ENCODE measurements around the gene MACROD2. TPM values are rescaled to one million over a fixed set of nuclear protein-coding genes. Genes with fewer than 3 reads are reported as not detected.

MACROD2 gene
- total and polyA plus RNA-seq, 2 experiments from 2014 or later = 2.8 to 4.3 TPM

DNA sequence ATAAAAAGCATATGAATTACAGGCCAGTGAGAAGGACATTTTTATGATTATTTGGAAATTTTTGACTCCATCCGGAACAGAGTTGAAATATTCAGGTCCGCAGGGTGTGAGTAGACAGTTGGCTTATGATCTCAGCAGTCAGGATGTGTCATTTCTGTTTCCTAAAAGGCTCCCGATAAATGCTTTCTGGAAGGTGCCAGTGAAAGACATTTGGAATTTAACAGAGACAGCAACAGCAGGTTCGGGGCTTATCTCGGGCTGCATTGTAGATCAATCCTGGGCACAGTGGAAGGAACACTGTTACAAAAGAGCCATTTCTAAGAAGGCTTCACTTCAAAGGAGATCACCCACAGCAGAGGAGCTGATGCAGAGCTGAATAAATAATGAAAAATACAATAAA, 1643.5 kb downstream of the MACROD2 start:
- Histone ChIP-seq H3K79me2 (replicated peaks; ENCODE audit: insufficient read depth) (no peaks in the 10 kb centered on the region), H2AFZ (no peak overlapping the region), H3K4me1 (ENCODE audit: insufficient read depth) (peaks cover 22% of the 10 kb centered on the region), H3K4me3 (no peak overlapping the region), H4K20me1 (replicated peaks; ENCODE audit: insufficient read depth) (no peaks in the 10 kb centered on the region), H3K4me2 (no peak overlapping the region), H3K27me3 (ENCODE audit: insufficient read depth) (no peaks in the 10 kb centered on the region), H3K9me2 (ENCODE audit: insufficient read depth) (peaks cover 18% of the 10 kb centered on the region; the same call in 1 of the 2 replicates), H3K36me3 (ENCODE audit: insufficient read depth) (no peaks in the 10 kb centered on the region), H3K27ac (ENCODE audit: low read depth) (no peak overlapping the region), H3F3A (replicated peaks; ENCODE audit: low read depth) (no peaks in the 10 kb centered on the region)
- peaks cover 3% of the 10 kb centered on the region; the same call in 1 of the 3 replicates for H3K9me3 Mint-ChIP-seq
- H3K27me3 Mint-ChIP-seq (ENCODE audit: insufficient read depth, low read depth, poor library complexity) = peaks cover 7% of the 10 kb centered on the region
- H3K36me3 Mint-ChIP-seq (ENCODE audit: low read depth) = peaks cover 10% of the 10 kb centered on the region; the same call in 1 of the 3 replicates
- TF ChIP-seq, protein P1, sequence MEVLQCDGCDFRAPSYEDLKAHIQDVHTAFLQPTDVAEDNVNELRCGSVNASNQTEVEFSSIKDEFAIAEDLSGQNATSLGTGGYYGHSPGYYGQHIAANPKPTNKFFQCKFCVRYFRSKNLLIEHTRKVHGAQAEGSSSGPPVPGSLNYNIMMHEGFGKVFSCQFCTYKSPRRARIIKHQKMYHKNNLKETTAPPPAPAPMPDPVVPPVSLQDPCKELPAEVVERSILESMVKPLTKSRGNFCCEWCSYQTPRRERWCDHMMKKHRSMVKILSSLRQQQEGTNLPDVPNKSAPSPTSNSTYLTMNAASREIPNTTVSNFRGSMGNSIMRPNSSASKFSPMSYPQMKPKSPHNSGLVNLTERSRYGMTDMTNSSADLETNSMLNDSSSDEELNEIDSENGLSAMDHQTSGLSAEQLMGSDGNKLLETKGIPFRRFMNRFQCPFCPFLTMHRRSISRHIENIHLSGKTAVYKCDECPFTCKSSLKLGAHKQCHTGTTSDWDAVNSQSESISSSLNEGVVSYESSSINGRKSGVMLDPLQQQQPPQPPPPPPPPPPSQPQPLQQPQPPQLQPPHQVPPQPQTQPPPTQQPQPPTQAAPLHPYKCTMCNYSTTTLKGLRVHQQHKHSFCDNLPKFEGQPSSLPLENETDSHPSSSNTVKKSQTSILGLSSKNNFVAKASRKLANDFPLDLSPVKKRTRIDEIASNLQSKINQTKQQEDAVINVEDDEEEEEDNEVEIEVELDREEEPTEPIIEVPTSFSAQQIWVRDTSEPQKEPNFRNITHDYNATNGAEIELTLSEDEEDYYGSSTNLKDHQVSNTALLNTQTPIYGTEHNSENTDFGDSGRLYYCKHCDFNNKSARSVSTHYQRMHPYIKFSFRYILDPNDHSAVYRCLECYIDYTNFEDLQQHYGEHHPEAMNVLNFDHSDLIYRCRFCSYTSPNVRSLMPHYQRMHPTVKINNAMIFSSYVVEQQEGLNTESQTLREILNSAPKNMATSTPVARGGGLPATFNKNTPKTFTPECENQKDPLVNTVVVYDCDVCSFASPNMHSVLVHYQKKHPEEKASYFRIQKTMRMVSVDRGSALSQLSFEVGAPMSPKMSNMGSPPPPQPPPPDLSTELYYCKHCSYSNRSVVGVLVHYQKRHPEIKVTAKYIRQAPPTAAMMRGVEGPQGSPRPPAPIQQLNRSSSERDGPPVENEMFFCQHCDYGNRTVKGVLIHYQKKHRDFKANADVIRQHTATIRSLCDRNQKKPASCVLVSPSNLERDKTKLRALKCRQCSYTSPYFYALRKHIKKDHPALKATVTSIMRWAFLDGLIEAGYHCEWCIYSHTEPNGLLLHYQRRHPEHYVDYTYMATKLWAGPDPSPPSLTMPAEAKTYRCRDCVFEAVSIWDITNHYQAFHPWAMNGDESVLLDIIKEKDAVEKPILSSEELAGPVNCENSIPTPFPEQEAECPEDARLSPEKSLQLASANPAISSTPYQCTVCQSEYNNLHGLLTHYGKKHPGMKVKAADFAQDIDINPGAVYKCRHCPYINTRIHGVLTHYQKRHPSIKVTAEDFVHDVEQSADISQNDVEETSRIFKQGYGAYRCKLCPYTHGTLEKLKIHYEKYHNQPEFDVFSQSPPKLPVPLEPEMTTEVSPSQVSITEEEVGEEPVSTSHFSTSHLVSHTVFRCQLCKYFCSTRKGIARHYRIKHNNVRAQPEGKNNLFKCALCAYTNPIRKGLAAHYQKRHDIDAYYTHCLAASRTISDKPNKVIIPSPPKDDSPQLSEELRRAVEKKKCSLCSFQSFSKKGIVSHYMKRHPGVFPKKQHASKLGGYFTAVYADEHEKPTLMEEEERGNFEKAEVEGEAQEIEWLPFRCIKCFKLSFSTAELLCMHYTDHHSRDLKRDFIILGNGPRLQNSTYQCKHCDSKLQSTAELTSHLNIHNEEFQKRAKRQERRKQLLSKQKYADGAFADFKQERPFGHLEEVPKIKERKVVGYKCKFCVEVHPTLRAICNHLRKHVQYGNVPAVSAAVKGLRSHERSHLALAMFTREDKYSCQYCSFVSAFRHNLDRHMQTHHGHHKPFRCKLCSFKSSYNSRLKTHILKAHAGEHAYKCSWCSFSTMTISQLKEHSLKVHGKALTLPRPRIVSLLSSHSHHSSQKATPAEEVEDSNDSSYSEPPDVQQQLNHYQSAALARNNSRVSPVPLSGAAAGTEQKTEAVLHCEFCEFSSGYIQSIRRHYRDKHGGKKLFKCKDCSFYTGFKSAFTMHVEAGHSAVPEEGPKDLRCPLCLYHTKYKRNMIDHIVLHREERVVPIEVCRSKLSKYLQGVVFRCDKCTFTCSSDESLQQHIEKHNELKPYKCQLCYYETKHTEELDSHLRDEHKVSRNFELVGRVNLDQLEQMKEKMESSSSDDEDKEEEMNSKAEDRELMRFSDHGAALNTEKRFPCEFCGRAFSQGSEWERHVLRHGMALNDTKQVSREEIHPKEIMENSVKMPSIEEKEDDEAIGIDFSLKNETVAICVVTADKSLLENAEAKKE (CRISPR knock-in tag; IDR thresholded peaks at IDR 0.05) = no peak
- TF ChIP-seq, protein P2, sequence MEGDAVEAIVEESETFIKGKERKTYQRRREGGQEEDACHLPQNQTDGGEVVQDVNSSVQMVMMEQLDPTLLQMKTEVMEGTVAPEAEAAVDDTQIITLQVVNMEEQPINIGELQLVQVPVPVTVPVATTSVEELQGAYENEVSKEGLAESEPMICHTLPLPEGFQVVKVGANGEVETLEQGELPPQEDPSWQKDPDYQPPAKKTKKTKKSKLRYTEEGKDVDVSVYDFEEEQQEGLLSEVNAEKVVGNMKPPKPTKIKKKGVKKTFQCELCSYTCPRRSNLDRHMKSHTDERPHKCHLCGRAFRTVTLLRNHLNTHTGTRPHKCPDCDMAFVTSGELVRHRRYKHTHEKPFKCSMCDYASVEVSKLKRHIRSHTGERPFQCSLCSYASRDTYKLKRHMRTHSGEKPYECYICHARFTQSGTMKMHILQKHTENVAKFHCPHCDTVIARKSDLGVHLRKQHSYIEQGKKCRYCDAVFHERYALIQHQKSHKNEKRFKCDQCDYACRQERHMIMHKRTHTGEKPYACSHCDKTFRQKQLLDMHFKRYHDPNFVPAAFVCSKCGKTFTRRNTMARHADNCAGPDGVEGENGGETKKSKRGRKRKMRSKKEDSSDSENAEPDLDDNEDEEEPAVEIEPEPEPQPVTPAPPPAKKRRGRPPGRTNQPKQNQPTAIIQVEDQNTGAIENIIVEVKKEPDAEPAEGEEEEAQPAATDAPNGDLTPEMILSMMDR (conservative IDR thresholded peaks at IDR 0.05; ENCODE audit: low read depth in 2 of 2) = no peak
- TF ChIP-seq NANOG (IDR thresholded peaks at IDR 0.05; ENCODE audit: borderline replicate concordance) (no peak), CREB1 (CRISPR knock-in tag; IDR thresholded peaks at IDR 0.05; ENCODE audit: low read depth) (no peak), STAT1 (IDR thresholded peaks at IDR 0.05; ENCODE audit: unreplicated experiment) (no peak), EZH2phosphoT487 (IDR thresholded peaks at IDR 0.05; ENCODE audit: unreplicated experiment) (no peak), JUNB (IDR thresholded peaks at IDR 0.05; ENCODE audit: unreplicated experiment) (no peak)
- TF ChIP-seq, protein P3, sequence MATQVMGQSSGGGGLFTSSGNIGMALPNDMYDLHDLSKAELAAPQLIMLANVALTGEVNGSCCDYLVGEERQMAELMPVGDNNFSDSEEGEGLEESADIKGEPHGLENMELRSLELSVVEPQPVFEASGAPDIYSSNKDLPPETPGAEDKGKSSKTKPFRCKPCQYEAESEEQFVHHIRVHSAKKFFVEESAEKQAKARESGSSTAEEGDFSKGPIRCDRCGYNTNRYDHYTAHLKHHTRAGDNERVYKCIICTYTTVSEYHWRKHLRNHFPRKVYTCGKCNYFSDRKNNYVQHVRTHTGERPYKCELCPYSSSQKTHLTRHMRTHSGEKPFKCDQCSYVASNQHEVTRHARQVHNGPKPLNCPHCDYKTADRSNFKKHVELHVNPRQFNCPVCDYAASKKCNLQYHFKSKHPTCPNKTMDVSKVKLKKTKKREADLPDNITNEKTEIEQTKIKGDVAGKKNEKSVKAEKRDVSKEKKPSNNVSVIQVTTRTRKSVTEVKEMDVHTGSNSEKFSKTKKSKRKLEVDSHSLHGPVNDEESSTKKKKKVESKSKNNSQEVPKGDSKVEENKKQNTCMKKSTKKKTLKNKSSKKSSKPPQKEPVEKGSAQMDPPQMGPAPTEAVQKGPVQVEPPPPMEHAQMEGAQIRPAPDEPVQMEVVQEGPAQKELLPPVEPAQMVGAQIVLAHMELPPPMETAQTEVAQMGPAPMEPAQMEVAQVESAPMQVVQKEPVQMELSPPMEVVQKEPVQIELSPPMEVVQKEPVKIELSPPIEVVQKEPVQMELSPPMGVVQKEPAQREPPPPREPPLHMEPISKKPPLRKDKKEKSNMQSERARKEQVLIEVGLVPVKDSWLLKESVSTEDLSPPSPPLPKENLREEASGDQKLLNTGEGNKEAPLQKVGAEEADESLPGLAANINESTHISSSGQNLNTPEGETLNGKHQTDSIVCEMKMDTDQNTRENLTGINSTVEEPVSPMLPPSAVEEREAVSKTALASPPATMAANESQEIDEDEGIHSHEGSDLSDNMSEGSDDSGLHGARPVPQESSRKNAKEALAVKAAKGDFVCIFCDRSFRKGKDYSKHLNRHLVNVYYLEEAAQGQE (IDR thresholded peaks at IDR 0.05; ENCODE audit: unreplicated experiment) = no peak
- no peak overlapping the region; the same call in 1 of the 2 replicates for H3K27ac Mint-ChIP-seq
- H3K4me1 Mint-ChIP-seq = peaks cover 31% of the 10 kb centered on the region
- DNase-seq (ENCODE audit: low spot score) (no peak), ATAC-seq (no peak)
- no peak overlapping the region for H3K4me3 Mint-ChIP-seq

Measured in GM23338 (cell line).